Fibroblast of skin of right quadriceps (primary cell): ENCODE results near the gene C12orf57.
"Not testable (repeated sequence)": the region's sequence is repeated elsewhere in the genome, so short reads cannot be mapped to it uniquely, and the experiment has no call there.

Experiments
- DNase-seq: peaks from one replicate; pipeline ENCODE4 v3.0.0-alpha.2; 2013

C12orf57 gene

DNA sequence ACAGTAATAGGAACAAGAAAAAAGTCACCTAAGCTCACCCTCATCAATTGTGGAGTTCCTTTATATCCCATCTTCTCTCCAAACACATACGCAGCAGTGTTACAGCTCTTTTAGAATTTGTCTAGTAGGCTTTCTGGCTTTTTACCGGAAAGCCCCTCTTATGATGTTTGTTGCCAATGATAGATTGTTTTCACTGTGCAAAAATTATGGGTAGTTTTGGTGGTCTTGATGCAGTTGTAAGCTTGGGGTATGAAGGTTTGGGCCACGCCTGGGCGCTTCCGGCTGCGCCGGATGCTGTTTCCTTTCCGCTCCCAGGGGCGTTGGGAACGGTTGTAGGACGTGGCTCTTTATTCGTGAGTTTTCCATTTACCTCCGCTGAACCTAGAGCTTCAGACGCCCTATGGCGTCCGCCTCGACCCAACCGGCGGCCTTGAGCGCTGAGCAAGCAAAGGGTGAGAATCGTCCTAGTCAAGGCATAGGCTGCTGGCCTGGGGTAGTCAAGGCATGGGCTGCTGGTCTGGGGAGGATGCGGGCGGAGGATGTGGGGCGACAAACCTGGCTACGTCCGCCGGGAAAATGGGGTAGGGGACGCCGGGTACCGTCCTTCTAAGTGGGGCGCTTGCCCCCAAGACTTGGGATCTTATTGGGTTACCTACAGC is at the start of gene C12orf57, which contains the start of gene RNU7-1:
Gene C12orf57 (plus strand): TSS at position 301 of the 659 bp plus-strand sequence. CDS start 100 bp downstream, at position 401.
Gene RNU7-1 (plus strand): TSS at position 95 of the 659 bp plus-strand sequence.
- peak; percentile 96 for DNase-seq

DNA sequence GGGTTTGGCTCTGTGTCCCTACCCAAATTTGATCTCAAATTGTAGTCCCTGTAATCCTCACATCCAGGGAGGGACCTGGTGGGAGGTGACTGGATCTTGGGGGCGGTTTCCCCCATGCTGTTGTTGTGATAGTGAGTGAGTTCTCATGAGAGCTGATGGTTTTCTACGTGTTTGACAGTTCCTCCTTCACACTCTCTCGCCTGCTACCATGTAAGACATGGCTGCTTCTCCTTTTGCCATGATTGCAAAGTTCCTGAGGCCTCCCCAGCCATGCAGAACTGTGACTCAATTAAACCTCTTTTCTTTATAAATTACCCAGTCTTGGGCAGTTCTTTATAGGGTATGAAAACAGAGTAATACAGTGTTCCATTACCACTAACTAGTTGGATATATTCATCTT is 49.5 kb upstream of the C12orf57 start:
- DNase-seq = no peak

DNA sequence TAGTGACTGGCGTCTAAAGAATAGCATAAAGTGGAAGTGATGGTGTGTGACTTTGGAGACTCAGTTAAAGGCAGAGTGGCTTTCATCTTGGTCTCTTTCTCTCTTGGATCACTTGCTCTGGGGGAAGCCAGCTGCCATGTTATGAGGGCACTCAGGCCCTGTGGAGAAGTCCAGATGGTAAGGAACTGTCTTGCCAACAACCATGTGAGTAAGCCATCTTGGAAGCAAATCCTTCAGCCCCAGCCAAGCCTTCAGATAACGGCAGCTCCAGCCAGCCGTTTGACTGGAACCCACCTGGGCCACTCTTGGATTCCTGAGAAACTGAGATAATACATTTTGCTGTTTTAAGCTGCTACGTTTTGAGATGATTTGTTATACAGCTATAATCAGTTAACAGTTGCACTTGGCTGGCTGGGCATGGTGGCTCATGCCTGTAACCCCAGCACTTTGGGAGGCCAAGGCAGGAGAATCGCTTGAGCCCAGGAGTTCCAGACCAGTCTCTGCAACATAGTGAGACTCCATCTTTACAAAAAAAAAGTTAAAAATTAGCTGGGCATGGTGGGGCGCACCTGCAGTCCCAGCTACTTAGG is 46.9 kb upstream of the C12orf57 start:
- DNase-seq = no peak

GRCh38 chr12:6899427-6899826 is 44.4 kb upstream of the C12orf57 start:
- no peak for DNase-seq

DNA sequence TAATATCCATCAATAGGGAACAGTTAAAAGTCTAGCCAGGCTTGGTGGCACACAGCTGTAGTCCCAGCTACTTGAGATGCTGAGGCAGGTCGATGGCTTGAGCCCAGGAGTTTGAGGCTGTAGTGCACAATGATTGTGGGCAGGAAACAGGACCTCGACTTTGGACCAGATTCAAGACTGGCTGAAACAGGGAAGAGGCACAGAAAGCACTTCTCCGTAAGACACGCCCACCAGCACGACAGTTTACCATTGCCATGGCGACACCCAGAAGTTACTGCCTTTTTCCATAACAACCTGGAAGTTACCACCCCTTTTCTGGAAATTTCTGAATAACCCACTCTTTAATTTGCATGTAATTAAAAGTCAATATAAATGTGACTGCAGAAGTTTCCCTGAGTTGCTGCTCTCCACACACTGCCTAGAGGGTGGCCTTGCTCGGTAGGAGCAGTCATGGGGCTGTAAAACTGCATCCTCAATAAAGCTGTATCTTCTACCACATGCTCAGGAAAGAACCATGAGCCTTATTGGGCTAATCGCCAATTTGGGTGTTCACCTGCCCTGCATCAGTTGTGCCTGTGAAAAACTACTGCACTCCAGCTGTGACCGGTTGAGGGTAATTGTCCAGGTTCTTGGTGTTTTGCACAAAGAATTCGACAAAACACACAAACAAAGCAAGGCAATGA is 43.8 kb upstream of the C12orf57 start:
- DNase-seq = no peak

DNA sequence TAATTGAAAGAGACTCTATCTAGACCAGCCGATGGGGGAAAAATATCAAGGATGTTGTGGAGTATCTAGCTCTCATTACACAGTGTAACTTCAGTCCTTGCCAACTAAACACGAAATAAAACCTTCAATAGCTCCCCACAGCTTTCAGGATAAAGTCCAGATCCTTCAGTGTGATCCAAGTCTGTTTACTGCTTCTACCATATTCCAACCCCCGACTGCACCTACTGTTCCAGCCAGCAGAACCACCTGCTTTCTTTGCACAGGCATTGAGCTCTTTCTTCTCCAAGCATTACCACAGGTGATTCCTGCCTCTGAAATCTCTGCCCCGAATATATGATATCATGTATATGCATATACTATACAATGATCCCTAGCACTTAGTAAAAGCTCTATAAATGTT is 41.4 kb upstream of the C12orf57 start:
- DNase-seq = no peak

- no peak for DNase-seq
Measured at GRCh38 chr12:6903722-6904121, 40.1 kb upstream of the C12orf57 start.

DNA sequence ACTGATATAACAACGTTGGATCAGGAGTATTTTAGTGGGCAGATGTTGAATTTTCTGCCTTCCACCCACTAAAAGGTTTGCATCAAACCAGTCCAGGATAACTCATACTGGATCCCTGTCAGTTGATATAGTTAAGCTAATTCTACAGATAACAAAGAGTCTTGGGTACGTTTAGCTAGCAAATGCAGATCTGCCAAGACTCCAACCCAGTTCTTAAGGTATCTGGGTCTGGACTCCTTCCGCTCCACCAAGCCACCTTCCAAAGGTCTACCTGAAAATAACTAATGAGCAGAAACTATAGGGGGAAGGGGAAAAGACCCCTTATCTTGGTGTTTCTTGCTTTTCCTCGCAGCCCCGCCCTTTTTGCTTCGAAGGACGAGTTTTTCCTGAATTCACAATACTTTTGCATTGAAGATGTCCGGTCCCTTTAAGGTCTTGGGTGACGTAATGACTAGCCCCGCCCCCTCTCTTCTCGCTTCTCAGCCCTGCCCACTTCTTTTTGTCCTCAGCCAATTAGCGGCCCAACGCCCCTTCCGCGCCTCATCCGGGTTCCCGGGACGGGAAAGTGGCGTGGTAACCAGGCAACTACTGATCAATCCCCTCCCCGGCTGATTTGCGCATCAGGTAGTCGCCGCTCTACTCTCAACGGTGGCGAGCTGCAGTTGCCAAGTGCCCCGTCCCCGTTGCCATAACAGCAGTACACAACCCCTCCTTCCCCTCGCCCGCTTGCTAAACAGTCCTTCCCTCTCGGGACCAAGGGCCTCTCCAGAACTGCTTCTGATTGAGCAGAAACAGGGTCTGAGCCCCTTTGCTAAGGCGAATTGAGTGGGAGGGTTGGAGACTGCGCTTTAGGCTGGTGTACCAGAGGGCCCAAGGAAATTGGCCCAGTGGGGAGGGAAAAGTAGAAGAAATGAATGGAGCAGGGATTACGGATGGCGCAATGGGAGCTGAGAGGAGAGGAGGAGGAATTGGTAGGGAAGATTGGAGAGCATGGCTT is 39.2 kb upstream of the C12orf57 start, which contains the start of gene LRRC23:
Gene LRRC23 (plus strand): TSS at position 543 of the 997 bp plus-strand sequence. CDS start 812 bp downstream, outside the sequence.
- peak; percentile 95 for DNase-seq

DNA sequence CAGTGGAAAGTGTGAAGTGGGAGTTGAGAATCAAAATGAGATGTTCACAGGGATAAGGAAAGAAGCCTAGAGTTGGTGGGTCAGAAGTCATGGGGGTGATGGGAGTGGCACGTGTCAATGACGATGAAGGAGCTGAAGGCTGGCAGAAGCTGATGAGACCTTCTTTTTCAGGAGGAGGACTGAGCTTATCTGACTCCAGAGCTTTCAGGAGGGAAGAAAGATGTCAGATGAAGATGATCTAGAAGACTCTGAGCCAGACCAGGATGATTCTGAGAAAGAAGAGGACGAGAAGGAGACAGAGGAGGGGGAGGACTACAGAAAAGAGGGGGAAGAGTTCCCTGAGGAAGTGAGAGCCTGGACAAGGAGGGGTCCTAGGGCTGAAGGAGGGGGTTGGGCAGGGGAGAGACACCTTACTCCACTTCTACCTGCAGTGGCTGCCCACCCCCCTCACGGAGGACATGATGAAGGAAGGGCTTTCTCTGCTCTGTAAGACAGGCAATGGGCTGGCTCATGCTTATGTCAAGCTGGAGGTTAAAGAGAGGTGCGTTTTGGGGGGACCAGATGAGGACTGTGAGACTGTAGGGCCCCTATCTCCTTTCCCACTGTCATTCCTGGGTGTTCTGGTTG is 38.3 kb upstream of the C12orf57 start:
- DNase-seq = no peak

DNA sequence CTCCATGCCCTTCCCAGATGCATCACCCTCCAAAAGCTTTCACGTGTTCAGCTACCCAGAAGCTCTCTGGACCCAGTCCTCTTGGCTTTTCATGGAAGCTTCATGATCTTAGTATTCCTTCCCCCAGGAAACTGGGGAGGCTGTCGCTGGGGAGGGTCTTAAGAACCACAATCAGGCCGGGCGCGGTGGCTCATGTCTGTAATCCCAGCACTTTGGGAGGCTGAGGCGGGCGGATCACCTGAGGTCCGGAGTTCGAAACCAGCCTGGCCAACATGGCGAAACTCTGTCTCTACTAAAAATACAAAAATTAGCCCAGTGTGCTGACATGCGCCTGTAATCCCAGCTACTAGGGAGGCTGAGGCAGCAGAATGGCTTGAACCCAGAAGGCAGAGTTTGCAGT is 35.7 kb upstream of the C12orf57 start:
- DNase-seq = not testable (repeated sequence)

DNA sequence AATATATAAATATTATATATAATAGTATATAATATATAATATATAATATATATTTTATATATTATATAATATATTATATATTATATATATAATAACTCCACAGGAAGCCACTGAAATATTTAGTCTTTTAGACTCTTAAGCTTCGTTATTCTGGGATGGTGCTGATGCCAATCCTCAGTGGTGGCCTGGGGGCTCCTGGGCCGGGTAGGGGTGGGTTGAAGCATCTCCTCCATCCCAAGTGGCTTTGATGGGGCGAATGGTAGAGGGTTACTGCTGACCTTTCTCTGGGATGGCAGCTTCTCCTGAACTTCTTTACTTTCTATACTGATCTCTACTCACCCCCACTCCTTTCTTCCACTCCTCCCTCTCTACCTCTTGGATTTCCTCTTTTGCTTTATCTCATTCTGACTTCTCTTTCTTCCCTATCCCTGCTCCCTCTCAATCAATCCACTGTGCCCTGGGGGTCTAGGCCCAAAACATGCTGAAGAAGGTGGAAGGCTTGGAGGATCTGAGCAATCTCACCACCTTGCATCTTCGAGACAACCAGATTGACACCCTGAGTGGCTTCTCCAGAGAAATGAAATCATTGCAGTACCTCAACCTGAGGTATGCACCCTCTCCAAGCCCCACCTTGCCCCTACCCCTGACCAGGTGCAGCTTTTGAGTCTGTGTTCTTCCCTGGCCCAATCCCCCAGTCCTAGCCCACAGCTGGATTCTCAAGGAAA is 34.2 kb upstream of the C12orf57 start:
- DNase-seq = no peak

DNA sequence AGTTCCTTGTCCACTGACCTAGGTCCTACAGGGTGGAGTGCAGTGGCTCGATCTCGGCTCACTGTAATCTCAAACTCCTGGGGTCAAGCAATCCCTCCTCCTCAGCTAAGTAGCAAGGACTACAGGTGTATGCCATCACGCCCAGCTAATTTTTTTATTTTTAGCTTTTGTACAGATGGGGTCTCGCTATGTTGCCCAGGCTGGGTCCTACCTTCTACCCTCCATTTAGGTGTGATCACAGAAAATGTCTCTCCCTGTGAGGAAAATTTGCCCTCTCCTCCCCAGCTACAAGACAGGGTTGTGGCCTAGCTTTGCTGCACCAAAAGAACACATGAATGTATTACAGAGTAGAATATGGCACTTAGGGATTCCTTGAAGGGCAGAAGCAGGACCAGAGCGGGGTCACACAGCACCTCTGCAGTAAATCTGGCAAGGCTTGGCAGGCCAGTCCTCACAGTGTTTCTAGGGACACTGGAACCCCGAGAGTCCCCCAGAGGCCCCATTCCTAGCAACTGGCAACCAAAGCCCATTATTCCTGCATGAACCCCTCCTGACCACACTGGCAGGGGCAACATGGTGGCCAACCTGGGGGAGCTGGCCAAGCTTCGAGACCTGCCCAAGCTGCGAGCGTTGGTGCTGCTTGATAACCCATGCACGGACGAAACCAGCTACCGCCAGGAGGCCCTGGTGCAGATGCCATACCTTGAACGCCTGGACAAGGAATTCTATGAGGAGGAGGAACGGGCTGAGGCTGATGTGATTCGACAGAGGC is 31.5 kb upstream of the C12orf57 start:
- DNase-seq = no peak

DNA sequence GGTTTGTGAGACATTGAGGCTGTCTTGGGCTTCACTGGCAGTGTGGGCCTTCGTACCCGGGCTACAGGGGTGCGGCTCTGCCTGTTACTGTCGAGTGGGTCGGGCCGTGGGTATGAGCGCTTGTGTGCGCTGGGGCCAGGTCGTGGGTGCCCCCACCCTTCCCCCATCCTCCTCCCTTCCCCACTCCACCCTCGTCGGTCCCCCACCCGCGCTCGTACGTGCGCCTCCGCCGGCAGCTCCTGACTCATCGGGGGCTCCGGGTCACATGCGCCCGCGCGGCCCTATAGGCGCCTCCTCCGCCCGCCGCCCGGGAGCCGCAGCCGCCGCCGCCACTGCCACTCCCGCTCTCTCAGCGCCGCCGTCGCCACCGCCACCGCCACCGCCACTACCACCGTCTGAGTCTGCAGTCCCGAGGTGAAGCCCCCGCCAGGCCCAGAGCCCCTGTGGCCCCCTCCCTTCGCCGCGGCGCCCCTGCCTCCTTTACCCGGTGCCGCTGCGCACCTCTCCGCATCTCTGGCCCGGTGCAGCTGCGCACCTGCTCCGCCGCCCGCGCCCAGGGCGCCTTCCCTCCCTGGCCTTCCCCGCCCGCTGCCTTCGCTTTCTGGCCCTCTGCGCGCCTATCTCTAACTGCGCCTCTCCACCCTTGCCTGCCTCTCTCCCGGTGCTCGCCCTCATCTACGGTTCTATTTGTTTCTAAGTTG is 29.4 kb upstream of the C12orf57 start, which contains the start of gene ENO2:
Gene ENO2 (plus strand): TSS at position 335 of the 701 bp plus-strand sequence. CDS start 1,253 bp downstream, outside the sequence.
- DNase-seq = peak; percentile 71

GRCh38 chr12:6914947-6915788 is 28.7 kb upstream of the C12orf57 start:
- DNase-seq = no peak

DNA sequence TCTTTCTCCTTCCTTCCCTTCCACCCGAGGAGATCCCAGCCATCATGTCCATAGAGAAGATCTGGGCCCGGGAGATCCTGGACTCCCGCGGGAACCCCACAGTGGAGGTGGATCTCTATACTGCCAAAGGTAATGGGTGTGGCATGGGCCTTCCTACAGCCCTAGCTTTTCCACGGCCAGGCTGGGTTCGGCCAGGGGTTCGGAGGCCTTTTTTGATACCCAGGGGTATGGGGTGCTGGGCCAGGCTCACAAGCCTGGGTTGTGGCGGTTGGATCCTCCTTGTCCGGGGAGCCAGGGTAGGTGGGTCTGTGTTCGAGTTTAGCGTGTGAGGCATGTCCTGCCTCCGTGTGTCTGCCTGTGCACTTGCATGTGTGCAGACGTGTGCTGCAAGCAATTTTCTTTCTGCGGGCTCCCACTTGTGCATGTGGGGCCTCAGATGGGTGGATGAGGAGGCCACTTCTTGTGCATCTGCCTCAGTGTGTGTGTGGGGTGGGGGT is 28.0 kb upstream of the C12orf57 start:
- no peak for DNase-seq

DNA sequence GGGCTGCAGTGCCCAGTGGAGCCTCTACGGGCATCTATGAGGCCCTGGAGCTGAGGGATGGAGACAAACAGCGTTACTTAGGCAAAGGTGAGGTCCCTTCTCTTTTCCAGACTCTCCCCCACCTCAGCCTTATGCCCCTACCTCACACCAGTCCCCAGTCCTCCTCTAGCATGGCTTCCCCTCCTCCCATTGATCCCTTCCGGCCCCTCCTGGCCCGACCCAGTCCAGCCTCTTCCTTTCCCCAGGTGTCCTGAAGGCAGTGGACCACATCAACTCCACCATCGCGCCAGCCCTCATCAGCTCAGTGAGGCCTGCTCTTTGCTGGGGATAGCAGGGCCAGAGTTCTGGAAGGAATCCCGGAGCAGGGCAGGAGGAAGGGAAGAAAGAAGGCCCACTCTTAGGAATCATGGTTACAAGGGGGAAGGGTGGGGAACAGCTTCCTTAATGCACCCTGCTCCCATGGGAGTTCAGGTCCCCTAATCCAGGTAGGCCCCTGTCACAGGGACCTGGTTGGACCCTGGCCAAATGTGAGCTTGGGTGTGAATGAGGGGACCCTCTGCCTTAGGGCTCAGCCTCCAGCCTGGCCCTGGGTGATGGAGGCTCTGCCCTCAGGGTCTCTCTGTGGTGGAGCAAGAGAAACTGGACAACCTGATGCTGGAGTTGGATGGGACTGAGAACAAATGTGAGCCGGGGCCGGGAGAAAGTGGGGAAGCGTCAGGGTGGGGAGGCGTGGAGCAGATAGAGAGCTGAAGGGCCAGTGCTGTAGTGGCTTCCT is 27.2 kb upstream of the C12orf57 start:
- DNase-seq = no peak

DNA sequence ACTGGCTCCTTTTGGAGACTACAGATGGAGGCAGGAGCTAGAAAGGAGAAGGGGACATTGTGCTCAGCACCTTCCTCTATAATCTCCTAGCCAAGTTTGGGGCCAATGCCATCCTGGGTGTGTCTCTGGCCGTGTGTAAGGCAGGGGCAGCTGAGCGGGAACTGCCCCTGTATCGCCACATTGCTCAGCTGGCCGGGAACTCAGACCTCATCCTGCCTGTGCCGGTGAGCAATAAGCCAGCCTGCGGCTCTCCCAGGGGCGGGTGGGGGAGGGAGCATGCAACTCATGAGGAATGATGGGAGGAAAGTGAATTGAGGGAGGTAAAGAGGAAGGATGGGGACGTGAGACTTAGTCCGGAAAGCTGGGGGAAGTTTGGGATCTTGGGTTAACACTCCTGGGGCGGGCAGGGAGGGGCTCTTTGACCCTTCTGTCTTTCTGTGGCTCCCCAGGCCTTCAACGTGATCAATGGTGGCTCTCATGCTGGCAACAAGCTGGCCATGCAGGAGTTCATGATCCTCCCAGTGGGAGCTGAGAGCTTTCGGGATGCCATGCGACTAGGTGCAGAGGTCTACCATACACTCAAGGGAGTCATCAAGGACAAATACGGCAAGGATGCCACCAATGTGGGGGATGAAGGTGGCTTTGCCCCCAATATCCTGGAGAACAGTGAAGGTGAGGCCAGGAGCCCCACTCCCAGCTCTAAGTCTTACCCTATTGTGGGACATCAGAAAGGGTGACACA is 26.2 kb upstream of the C12orf57 start:
- peak; percentile 53 for DNase-seq
